HEK293 (cell line): ENCODE results near the gene TRIM2.

ENCODE experiments used
- GFI1B ChIP-seq: fragments of 450-650 bp; formaldehyde crosslinking; IDR thresholded peaks from 2 replicates; pipeline ENCODE4 v1.5.1; 2016; ENCODE audit warnings: missing biosample characterization, missing genetic modification characterization
- GLI4 ChIP-seq: fragments of 450-650 bp; formaldehyde crosslinking; IDR thresholded peaks from 2 replicates; pipeline ENCODE4 v1.5.1; 2016; ENCODE audit warnings: missing biosample characterization, missing genetic modification characterization
- KLF16 ChIP-seq: fragments of 450-650 bp; formaldehyde crosslinking; IDR thresholded peaks from 2 replicates; pipeline ENCODE4 v1.5.1; 2017; ENCODE audit warnings: missing biosample characterization, missing genetic modification characterization
- PRDM2 ChIP-seq: fragments of 450-650 bp; formaldehyde crosslinking; IDR thresholded peaks from 2 replicates; pipeline ENCODE4 v1.5.1; 2016; ENCODE audit warnings: missing biosample characterization, missing genetic modification characterization, borderline replicate concordance
- SP3 ChIP-seq: fragments of 450-650 bp; formaldehyde crosslinking; IDR thresholded peaks from 2 replicates; pipeline ENCODE4 v1.5.1; 2016; ENCODE audit warnings: missing biosample characterization, missing genetic modification characterization
- SP7 ChIP-seq: fragments of 450-650 bp; formaldehyde crosslinking; IDR thresholded peaks from 2 replicates; pipeline ENCODE4 v1.5.1; 2016; ENCODE audit warnings: missing biosample characterization, missing genetic modification characterization
- YY1 ChIP-seq: fragments of 450-650 bp; formaldehyde crosslinking; IDR thresholded peaks from 2 replicates; pipeline ENCODE4 v1.5.1; 2018; ENCODE audit warnings: missing biosample characterization, missing genetic modification characterization
- ZBTB20 ChIP-seq: fragments of 450-650 bp; formaldehyde crosslinking; IDR thresholded peaks from 2 replicates; pipeline ENCODE4 v1.5.1; 2016; ENCODE audit warnings: missing biosample characterization, missing genetic modification characterization
- ZNF302 ChIP-seq: fragments of 450-650 bp; formaldehyde crosslinking; IDR thresholded peaks from 2 replicates; pipeline ENCODE4 v1.5.1; 2016; ENCODE audit warnings: missing biosample characterization, missing genetic modification characterization, low read depth
- ZNF341 ChIP-seq: fragments of 450-650 bp; formaldehyde crosslinking; IDR thresholded peaks from 2 replicates; pipeline ENCODE4; 2016; ENCODE audit warnings: low read depth, missing biosample characterization, missing genetic modification characterization
- ZNF394 ChIP-seq: fragments of 450-650 bp; formaldehyde crosslinking; IDR thresholded peaks from 2 replicates; pipeline ENCODE4 v1.5.1; 2016; ENCODE audit warnings: missing biosample characterization, missing genetic modification characterization, mild to moderate bottlenecking, moderate library complexity, borderline replicate concordance
- ZNF571 ChIP-seq: fragments of 450-650 bp; formaldehyde crosslinking; IDR thresholded peaks from 2 replicates; pipeline ENCODE4 v1.5.0; 2017; ENCODE audit warnings: missing biosample characterization, missing genetic modification characterization
- ZNF677 ChIP-seq: fragments of 450-650 bp; IDR thresholded peaks from 2 replicates; pipeline ENCODE4 v1.5.0; 2018; ENCODE audit warnings: missing biosample characterization, mild to moderate bottlenecking, missing genetic modification characterization, moderate library complexity
- ZNF785 ChIP-seq: fragments of 450-650 bp; formaldehyde crosslinking; IDR thresholded peaks from 2 replicates; pipeline ENCODE4 v1.5.1; 2016; ENCODE audit warnings: missing biosample characterization, missing genetic modification characterization
- TF ChIP-seq, protein P1 (sequence below): fragments of 450-650 bp; formaldehyde crosslinking; IDR thresholded peaks from 2 replicates; pipeline ENCODE4 v1.5.1; 2016; ENCODE audit warnings: missing biosample characterization, missing genetic modification characterization
- TF ChIP-seq, protein P2 (sequence below): fragments of 450-650 bp; formaldehyde crosslinking; IDR thresholded peaks from 2 replicates; pipeline ENCODE4 v1.5.1; 2016; ENCODE audit warnings: missing biosample characterization, missing genetic modification characterization
- TF ChIP-seq, protein P3 (sequence below): fragments of 450-650 bp; formaldehyde crosslinking; IDR thresholded peaks from 2 replicates; pipeline ENCODE4 v1.5.1; 2016; ENCODE audit warnings: missing biosample characterization, missing genetic modification characterization
- TF ChIP-seq, protein P4 (sequence below): fragments of 450-650 bp; formaldehyde crosslinking; conservative IDR thresholded peaks from 2 replicates; pipeline ENCODE4 v1.5.1; 2016; ENCODE audit warnings: low read depth, missing biosample characterization, missing genetic modification characterization

TRIM2 gene

DNA sequence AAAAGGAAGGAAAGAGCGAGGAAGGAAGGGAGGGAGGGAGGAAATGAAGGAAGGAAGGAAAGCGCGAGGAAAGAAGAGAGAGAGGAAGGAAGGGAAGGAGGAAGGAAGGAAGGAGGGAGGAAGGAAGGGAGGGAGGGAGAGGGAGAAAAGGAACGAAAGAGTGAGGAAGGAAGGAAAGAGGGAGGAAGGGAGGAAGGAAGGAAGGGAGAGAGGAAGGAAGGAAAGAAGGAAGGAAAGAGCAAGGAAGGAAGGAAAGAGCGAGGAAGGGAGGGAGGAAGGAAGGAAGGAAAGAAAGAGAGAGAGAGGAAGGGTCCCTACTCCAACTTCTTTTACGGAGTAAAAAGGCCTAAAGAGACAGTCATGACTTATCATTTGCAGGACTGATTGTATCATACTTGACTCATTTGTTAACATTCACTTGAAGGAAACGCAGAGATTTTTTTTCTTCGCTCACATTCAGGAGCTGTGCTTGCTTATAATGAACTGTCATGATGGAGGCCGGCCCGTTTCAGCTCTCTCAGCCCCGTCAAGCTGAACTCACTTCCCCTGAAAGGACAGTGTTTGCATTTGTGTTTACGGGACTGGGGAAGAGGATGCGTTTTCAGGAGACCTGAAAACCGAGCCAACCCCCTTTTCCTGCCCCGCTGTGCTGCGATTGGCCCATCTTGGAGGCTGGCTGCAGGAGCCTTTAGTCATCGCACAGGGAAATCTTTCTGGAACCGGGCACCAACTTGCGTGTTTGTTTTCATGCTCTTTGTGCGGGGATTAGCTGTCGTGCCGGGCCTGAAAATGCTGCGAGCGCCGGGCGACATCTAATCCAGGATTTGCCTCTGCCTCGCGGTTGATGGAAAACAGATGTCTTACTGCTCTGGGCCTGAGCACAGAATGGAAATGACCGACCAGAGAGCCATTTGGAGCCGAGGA lies 17.8 kb downstream of the TRIM2 start (continued):
- TF ChIP-seq PRDM2 (tag by site-specific recombination), result 0 out of 2 replicates have a peak, but pooled peaks have one; percentile 82
- 0 out of 2 replicates have a peak, but pooled peaks have one; percentile 37 for TF ChIP-seq ZNF785
- TF ChIP-seq SP7, result peak; percentile 19; the same call in 1 of the 2 replicates
- TF ChIP-seq, protein P1, sequence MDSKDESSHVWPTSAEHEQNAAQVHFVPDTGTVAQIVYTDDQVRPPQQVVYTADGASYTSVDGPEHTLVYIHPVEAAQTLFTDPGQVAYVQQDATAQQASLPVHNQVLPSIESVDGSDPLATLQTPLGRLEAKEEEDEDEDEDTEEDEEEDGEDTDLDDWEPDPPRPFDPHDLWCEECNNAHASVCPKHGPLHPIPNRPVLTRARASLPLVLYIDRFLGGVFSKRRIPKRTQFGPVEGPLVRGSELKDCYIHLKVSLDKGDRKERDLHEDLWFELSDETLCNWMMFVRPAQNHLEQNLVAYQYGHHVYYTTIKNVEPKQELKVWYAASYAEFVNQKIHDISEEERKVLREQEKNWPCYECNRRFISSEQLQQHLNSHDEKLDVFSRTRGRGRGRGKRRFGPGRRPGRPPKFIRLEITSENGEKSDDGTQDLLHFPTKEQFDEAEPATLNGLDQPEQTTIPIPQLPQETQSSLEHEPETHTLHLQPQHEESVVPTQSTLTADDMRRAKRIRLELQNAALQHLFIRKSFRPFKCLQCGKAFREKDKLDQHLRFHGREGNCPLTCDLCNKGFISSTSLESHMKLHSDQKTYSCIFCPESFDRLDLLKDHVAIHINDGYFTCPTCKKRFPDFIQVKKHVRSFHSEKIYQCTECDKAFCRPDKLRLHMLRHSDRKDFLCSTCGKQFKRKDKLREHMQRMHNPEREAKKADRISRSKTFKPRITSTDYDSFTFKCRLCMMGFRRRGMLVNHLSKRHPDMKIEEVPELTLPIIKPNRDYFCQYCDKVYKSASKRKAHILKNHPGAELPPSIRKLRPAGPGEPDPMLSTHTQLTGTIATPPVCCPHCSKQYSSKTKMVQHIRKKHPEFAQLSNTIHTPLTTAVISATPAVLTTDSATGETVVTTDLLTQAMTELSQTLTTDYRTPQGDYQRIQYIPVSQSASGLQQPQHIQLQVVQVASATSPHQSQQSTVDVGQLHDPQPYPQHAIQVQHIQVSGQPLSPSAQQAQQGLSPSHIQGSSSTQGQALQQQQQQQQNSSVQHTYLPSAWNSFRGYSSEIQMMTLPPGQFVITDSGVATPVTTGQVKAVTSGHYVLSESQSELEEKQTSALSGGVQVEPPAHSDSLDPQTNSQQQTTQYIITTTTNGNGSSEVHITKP (tag by site-specific recombination), result 0 out of 2 replicates have a peak, but pooled peaks have one; percentile 8
- TF ChIP-seq GFI1B (tag by site-specific recombination), result no peak
- no peak; the same call in 1 of the 2 replicates for TF ChIP-seq ZNF571 (tag by site-specific recombination)
- TF ChIP-seq SP3 (tag by site-specific recombination), result peak; percentile 47; the same call in 1 of the 2 replicates
- TF ChIP-seq, protein P2, sequence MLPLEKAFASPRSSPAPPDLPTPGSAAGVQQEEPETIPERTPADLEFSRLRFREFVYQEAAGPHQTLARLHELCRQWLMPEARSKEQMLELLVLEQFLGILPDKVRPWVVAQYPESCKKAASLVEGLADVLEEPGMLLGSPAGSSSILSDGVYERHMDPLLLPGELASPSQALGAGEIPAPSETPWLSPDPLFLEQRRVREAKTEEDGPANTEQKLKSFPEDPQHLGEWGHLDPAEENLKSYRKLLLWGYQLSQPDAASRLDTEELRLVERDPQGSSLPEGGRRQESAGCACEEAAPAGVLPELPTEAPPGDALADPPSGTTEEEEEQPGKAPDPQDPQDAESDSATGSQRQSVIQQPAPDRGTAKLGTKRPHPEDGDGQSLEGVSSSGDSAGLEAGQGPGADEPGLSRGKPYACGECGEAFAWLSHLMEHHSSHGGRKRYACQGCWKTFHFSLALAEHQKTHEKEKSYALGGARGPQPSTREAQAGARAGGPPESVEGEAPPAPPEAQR (tag by site-specific recombination), result 0 out of 2 replicates have a peak, but pooled peaks have one; percentile 75
- TF ChIP-seq ZBTB20 (tag by site-specific recombination), result peak; percentile 3; the same call in 1 of the 2 replicates
- no peak for TF ChIP-seq ZNF677 (tag by site-specific recombination)
- TF ChIP-seq KLF16 (tag by site-specific recombination), result no peak
- no peak for TF ChIP-seq YY1 (tag by site-specific recombination)
- TF ChIP-seq ZNF341 (tag by site-specific recombination), result no peak
- TF ChIP-seq GLI4 (tag by site-specific recombination), result peak; percentile 81; the same call in 1 of the 2 replicates
- TF ChIP-seq, protein P3, sequence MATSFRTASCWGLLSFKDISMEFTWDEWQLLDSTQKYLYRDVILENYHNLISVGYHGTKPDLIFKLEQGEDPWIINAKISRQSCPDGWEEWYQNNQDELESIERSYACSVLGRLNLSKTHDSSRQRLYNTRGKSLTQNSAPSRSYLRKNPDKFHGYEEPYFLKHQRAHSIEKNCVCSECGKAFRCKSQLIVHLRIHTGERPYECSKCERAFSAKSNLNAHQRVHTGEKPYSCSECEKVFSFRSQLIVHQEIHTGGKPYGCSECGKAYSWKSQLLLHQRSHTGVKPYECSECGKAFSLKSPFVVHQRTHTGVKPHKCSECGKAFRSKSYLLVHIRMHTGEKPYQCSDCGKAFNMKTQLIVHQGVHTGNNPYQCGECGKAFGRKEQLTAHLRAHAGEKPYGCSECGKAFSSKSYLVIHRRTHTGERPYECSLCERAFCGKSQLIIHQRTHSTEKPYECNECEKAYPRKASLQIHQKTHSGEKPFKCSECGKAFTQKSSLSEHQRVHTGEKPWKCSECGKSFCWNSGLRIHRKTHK (tag by site-specific recombination), result no peak
- peak; percentile 70; the same call in 1 of the 2 replicates for TF ChIP-seq ZNF394 (tag by site-specific recombination)
- TF ChIP-seq, protein P4, sequence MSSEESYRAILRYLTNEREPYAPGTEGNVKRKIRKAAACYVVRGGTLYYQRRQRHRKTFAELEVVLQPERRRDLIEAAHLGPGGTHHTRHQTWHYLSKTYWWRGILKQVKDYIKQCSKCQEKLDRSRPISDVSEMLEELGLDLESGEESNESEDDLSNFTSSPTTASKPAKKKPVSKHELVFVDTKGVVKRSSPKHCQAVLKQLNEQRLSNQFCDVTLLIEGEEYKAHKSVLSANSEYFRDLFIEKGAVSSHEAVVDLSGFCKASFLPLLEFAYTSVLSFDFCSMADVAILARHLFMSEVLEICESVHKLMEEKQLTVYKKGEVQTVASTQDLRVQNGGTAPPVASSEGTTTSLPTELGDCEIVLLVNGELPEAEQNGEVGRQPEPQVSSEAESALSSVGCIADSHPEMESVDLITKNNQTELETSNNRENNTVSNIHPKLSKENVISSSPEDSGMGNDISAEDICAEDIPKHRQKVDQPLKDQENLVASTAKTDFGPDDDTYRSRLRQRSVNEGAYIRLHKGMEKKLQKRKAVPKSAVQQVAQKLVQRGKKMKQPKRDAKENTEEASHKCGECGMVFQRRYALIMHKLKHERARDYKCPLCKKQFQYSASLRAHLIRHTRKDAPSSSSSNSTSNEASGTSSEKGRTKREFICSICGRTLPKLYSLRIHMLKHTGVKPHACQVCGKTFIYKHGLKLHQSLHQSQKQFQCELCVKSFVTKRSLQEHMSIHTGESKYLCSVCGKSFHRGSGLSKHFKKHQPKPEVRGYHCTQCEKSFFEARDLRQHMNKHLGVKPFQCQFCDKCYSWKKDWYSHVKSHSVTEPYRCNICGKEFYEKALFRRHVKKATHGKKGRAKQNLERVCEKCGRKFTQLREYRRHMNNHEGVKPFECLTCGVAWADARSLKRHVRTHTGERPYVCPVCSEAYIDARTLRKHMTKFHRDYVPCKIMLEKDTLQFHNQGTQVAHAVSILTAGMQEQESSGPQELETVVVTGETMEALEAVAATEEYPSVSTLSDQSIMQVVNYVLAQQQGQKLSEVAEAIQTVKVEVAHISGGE (tag by site-specific recombination), result no peak
- no peak for TF ChIP-seq ZNF302
